Measurements from ENCODE around the gene FAM53B.
A peak's percentile ranks its signal among the peaks of the same experiment; 100 is the strongest.

FAM53B gene

GRCh38 chr10:124741922-124742412 lies 2.2 kb downstream of the FAM53B start:
- no peak for DNase-seq

GRCh38 chr10:124741281-124741921 lies 2.8 kb downstream of the FAM53B start:
- peak; percentile 36 for DNase-seq

- no peak for DNase-seq
Measured at GRCh38 chr10:124740369-124741280, 3.6 kb downstream of the FAM53B start.

GRCh38 chr10:124739986-124740368 lies 4.2 kb downstream of the FAM53B start:
- DNase-seq = no peak

GRCh38 chr10:124739119-124739921 lies 4.9 kb downstream of the FAM53B start:
- no peak for DNase-seq

- no peak for DNase-seq
Measured at GRCh38 chr10:124738441-124738840, 5.7 kb downstream of the FAM53B start.

GRCh38 chr10:124737708-124738107 lies 6.5 kb downstream of the FAM53B start:
- DNase-seq = no peak

GRCh38 chr10:124737221-124737620 lies 7.0 kb downstream of the FAM53B start:
- no peak for DNase-seq

- DNase-seq = no peak
Measured at GRCh38 chr10:124736491-124737136, 7.6 kb downstream of the FAM53B start.

- no peak for DNase-seq
Measured at GRCh38 chr10:124735491-124736286, 8.5 kb downstream of the FAM53B start.

- no peak for DNase-seq
Measured at GRCh38 chr10:124734311-124735166, 9.6 kb downstream of the FAM53B start.

GRCh38 chr10:124733571-124734245 lies 10.5 kb downstream of the FAM53B start:
- DNase-seq = no peak

GRCh38 chr10:124732931-124733570 lies 11.1 kb downstream of the FAM53B start:
- no peak for DNase-seq

GRCh38 chr10:124731551-124731950 lies 12.6 kb downstream of the FAM53B start:
- DNase-seq = no peak

- DNase-seq = no peak
Measured at GRCh38 chr10:124730790-124731189, 13.4 kb downstream of the FAM53B start.

- DNase-seq = no peak
Measured at GRCh38 chr10:124728830-124729661, 15.1 kb downstream of the FAM53B start.

GRCh38 chr10:124728071-124728829 lies 15.9 kb downstream of the FAM53B start:
- no peak for DNase-seq

GRCh38 chr10:124727361-124727960 lies 16.7 kb downstream of the FAM53B start:
- no peak for DNase-seq

Measured in NCI-H2227 treated with DMSO at 0.1 percent for 48 hours (cell line).